ENCODE results near the gene EPHB6.

- TF ChIP-seq CTCF (IDR thresholded peaks at IDR 0.05) (no peak), EP300 (IDR thresholded peaks at IDR 0.05; ENCODE audit: borderline replicate concordance in 1 of 2, low read depth in 1 of 2, low read length in 1 of 2) (no peak), TAF1 (IDR thresholded peaks at IDR 0.05; ENCODE audit: borderline replicate concordance, low read depth, low read length) (no peak), POLR2AphosphoS5 (IDR thresholded peaks at IDR 0.05; ENCODE audit: low read depth, low read length) (no peak), MXI1 (IDR thresholded peaks at IDR 0.05; ENCODE audit: low read depth, low read length) (no peak), EZH2phosphoT487 (IDR thresholded peaks at IDR 0.05; ENCODE audit: borderline replicate concordance, low read depth) (no peak), TEAD4 (IDR thresholded peaks at IDR 0.05; ENCODE audit: borderline replicate concordance, insufficient read depth) (no peak), SIN3A (IDR thresholded peaks at IDR 0.05; ENCODE audit: borderline replicate concordance, low read depth, low read length) (no peak), RAD21 (IDR thresholded peaks at IDR 0.05; ENCODE audit: low read length) (no peak), MAX (IDR thresholded peaks at IDR 0.05; ENCODE audit: low read depth) (no peak), ZBTB33 (IDR thresholded peaks at IDR 0.05; ENCODE audit: borderline replicate concordance, low read depth) (no peak), RFX5 (IDR thresholded peaks at IDR 0.05; ENCODE audit: low read length) (no peak), SMC3 (IDR thresholded peaks at IDR 0.05; ENCODE audit: low read depth, low read length) (no peak)
These were observed 32.2 kb upstream of the EPHB6 start for GRCh38 chr7:142822714-142823113.
